Measurements from ENCODE around the gene ZBED1. TPM values are rescaled to one million over a fixed set of nuclear protein-coding genes. Genes with fewer than 3 reads are reported as not detected.
"Not testable (repeated sequence)": the region's sequence is repeated elsewhere in the genome, so short reads cannot be mapped to it uniquely, and the experiment has no call there.

Gene ZBED1
- total RNA-seq, 4 donors from 2014 or later, result 15.6 to 39.2 (median 22.1) TPM

DNA sequence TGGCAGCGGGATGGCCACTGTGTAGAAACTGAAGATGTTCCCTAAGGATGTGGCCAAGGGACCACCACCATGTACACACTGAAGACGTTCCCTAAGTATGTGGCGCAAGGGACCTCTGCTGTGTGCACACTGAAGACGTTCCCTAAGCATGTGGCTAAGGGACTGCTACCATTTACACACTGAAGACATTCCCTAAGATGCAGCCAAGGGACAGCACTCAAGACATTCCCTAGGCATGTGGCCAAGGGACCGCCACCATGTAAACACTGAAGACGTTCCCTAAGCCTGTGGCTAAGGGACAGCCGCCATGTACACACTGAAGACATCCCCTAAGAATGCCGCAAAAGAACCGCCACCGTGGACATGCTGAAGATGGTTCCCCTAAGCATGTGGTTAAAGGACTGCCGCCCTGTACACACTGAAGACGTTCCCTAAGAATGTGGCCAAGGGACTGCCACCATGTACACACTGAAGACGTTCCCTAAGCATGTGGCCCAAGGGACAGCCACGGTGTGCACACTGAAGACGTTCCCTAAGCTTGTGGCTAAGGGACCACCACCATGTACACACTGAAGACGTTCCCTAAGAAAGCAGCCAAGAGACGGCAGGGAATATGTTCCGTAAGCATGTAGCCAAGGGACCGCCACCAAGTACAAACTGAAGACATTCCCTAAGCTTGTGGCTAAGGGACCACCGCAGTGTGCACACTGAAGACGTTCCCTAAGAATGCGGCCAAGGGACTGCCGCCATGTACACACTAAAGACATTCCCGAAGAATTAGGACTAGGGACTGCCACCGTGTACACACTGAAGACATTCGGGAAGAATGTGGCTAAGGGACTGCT, 43.3 kb downstream of the ZBED1 start:
- Histone ChIP-seq H3K9me3 (no peaks in the 10 kb centered on the region), H3K27ac (no peak overlapping the region), H3K4me3 (no peak overlapping the region), H3K36me3 (no peaks in the 10 kb centered on the region), H3K27me3 (no peaks in the 10 kb centered on the region), H3K4me1 (no peaks in the 10 kb centered on the region)
- DNase-seq, result no peak
- TF ChIP-seq POLR2A (IDR thresholded peaks at IDR 0.05), result no peak
- TF ChIP-seq, protein P1, sequence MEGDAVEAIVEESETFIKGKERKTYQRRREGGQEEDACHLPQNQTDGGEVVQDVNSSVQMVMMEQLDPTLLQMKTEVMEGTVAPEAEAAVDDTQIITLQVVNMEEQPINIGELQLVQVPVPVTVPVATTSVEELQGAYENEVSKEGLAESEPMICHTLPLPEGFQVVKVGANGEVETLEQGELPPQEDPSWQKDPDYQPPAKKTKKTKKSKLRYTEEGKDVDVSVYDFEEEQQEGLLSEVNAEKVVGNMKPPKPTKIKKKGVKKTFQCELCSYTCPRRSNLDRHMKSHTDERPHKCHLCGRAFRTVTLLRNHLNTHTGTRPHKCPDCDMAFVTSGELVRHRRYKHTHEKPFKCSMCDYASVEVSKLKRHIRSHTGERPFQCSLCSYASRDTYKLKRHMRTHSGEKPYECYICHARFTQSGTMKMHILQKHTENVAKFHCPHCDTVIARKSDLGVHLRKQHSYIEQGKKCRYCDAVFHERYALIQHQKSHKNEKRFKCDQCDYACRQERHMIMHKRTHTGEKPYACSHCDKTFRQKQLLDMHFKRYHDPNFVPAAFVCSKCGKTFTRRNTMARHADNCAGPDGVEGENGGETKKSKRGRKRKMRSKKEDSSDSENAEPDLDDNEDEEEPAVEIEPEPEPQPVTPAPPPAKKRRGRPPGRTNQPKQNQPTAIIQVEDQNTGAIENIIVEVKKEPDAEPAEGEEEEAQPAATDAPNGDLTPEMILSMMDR (IDR thresholded peaks at IDR 0.05), result no peak
- intact Hi-C loops (cut with DNase I; ENCODE audit: low total_unique reads), result no loop called here

DNA sequence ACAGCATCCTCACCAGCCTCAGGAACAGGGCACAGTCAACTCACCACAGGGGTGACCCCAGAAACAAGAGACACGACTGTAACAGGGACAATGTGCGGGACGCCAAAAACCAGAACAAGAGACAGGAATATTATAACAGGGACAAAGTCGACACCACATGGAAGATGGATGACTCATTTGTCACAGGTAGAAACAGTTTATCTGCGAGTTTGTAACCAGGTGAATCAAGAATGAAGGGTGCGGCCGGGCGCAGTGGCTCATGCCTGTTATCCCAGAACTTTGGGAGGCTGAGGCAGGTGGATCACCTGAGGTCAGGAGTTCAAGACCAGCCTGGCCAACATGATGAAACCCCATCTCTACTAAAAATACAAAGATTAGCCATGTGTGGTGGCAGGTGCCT, 44.7 kb downstream of the ZBED1 start:
- H3K36me3 ChIP-seq; DNase-seq; H3K4me3 ChIP-seq; H3K27me3 ChIP-seq; H3K27ac ChIP-seq; H3K9me3 ChIP-seq; H3K4me1 ChIP-seq; intact Hi-C loops (cut with DNase I; ENCODE audit: low total_unique reads): not testable (repeated sequence)

DNA sequence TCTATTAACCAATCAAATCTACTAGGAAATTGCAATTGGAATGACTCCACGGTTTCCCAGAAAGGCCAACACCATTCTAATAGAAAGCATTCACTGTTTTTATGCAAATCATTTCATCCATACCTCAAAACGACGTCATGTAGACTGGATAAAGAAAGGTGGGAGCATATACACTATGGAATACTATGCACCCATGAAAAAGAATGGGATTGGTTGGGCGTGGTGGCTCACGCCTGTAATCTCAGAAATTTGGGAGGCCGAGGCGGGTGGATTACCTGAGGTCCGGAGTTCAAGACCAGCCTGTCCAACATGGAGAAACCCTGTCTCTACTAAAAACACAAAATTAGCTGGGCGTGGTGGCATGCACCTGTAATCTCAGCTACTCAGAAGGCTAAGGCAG, 46.2 kb downstream of the ZBED1 start:
- H3K27me3 ChIP-seq; H3K9me3 ChIP-seq; H3K36me3 ChIP-seq; intact Hi-C loops (cut with DNase I; ENCODE audit: low total_unique reads); H3K4me3 ChIP-seq; H3K4me1 ChIP-seq; DNase-seq; H3K27ac ChIP-seq: not testable (repeated sequence)

DNA sequence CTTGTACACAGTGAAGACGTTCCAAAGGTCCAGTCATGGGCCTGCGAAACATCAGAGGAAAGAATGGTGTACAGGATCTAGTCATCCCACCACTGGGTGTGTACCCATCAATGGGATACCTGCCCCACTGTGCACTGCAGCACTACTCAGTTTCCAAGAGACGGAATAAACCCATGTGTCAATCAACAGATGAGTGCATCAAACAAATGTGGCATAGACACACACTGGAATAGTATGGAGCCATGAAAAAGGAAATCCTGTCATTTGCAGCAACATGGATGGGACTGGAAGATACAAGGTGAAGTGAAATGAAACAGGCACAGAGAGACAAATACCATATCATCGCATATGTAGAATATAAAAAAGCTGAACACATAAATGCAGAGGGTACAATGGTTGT, 48.0 kb downstream of the ZBED1 start:
- Histone ChIP-seq H3K4me1 (no peaks in the 10 kb centered on the region), H3K4me3 (no peak overlapping the region), H3K27me3 (no peaks in the 10 kb centered on the region), H3K9me3 (no peaks in the 10 kb centered on the region), H3K36me3 (no peaks in the 10 kb centered on the region), H3K27ac (no peak overlapping the region)
- TF ChIP-seq POLR2A (IDR thresholded peaks at IDR 0.05), result no peak
- TF ChIP-seq, protein P1 (IDR thresholded peaks at IDR 0.05), result no peak
- DNase-seq, result no peak
- intact Hi-C loops (cut with DNase I; ENCODE audit: low total_unique reads), result no loop called here

DNA sequence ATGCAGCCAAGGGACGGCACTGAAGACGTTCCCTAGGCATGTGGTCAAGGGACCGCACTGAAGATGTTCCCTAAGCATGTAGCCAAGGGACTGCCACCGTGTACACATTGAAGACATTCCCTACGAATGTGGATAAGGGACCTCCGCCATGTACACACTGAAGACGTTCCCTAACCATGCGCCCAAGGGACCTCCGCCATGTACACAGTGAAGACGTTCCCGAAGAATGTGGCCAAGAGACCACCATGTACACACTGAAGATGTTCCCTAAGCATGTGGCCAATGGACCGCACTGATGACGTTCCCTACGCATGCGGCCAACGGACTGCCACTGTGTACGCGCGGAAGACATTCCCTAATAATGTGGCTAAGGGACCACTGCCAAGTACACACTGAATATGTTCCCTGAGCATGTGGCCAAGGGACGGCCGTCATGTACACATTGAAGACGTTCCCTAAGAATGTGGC, 48.4 kb downstream of the ZBED1 start:
- intact Hi-C loops (cut with DNase I; ENCODE audit: low total_unique reads), result no loop called here
- H3K36me3 ChIP-seq, result no peaks in the 10 kb centered on the region
- H3K4me1 ChIP-seq, result no peaks in the 10 kb centered on the region
- DNase-seq, result no peak
- H3K4me3 ChIP-seq, result no peak overlapping the region
- H3K9me3 ChIP-seq, result no peaks in the 10 kb centered on the region
- H3K27me3 ChIP-seq, result no peaks in the 10 kb centered on the region
- no peak overlapping the region for H3K27ac ChIP-seq
- TF ChIP-seq, protein P1 (IDR thresholded peaks at IDR 0.05), result no peak
- TF ChIP-seq POLR2A (IDR thresholded peaks at IDR 0.05), result no peak

DNA sequence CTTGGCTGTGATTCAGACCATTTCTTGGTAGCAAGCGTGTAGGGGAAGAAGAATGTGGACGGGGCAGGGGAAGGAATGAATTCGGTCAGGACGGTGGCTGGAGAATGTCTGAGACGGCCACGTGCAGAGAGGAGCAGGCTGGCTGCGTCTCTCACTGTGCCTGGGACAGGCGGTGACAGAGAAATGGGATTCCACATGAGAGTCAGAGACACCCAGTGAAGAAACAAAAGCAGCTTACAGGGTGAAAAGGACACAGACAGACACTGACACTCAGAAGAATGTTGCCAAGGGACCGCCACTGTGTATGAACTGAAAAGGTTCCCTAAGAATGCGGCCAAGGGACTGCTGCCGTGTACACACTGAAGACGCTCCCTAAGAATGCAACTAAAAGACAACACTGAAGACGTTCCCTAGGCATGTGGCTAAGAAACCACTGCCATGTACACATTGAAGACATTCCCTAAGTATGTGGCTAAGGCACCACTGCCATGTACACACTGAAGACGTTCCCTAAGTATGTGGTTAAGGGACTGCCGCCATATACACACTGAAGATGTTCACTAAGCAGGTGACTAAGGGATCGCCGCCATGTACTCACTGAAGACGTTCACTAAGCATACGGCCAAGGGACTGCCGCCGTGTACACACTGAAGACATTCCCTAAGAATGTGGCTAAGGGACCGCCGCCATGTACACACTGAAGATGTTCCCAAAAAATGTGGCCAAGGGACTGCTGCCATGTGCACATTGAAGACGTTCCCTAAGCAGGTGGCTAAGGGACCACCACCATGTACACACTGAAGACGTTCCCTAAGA, 49.1 kb downstream of the ZBED1 start:
- no peaks in the 10 kb centered on the region for H3K27me3 ChIP-seq
- intact Hi-C loops (cut with DNase I; ENCODE audit: low total_unique reads), result no loop called here
- H3K4me3 ChIP-seq, result no peak overlapping the region
- H3K9me3 ChIP-seq, result no peaks in the 10 kb centered on the region
- H3K36me3 ChIP-seq, result no peaks in the 10 kb centered on the region
- DNase-seq, result no peak
- no peak for TF ChIP-seq POLR2A (IDR thresholded peaks at IDR 0.05)
- TF ChIP-seq, protein P1 (IDR thresholded peaks at IDR 0.05), result no peak
- no peaks in the 10 kb centered on the region for H3K4me1 ChIP-seq
- no peak overlapping the region for H3K27ac ChIP-seq
